ENCODE measurements around the gene TBC1D1.
"Not testable (repeated sequence)": the region's sequence is repeated elsewhere in the genome, so short reads cannot be mapped to it uniquely, and the experiment has no call there.

TBC1D1 gene

GRCh38 chr4:38016698-38017097 lies 125.8 kb downstream of the TBC1D1 start:
- no peak for DNase-seq (ENCODE audit: low read depth)

- DNase-seq (ENCODE audit: low read depth), result no peak
These were observed 126.7 kb downstream of the TBC1D1 start for GRCh38 chr4:38017609-38018008.

GRCh38 chr4:38020386-38020785 lies 129.5 kb downstream of the TBC1D1 start:
- DNase-seq (ENCODE audit: low read depth), result no peak

GRCh38 chr4:38020961-38021360 lies 130.1 kb downstream of the TBC1D1 start:
- not testable (repeated sequence) for DNase-seq (ENCODE audit: low read depth)

- no peak for DNase-seq (ENCODE audit: low read depth)
These were observed 130.9 kb downstream of the TBC1D1 start for GRCh38 chr4:38021751-38022150.

- no peak for DNase-seq (ENCODE audit: low read depth)
These were observed 132.7 kb downstream of the TBC1D1 start for GRCh38 chr4:38023347-38024205.

- DNase-seq (ENCODE audit: low read depth), result no peak
These were observed 133.3 kb downstream of the TBC1D1 start for GRCh38 chr4:38024206-38024509.

GRCh38 chr4:38025665-38026064 lies 134.8 kb downstream of the TBC1D1 start:
- no peak for DNase-seq (ENCODE audit: low read depth)

- no peak for DNase-seq (ENCODE audit: low read depth)
These were observed 135.4 kb downstream of the TBC1D1 start for GRCh38 chr4:38026158-38026740.

GRCh38 chr4:38030023-38030422 lies 139.1 kb downstream of the TBC1D1 start:
- peak; percentile 47 for DNase-seq (ENCODE audit: low read depth)

- DNase-seq (ENCODE audit: low read depth), result peak; percentile 51
These were observed 144.3 kb downstream of the TBC1D1 start for GRCh38 chr4:38034986-38035882.

GRCh38 chr4:38036548-38036947 lies 145.7 kb downstream of the TBC1D1 start:
- no peak for DNase-seq (ENCODE audit: low read depth)

- DNase-seq (ENCODE audit: low read depth), result no peak
These were observed 146.7 kb downstream of the TBC1D1 start for GRCh38 chr4:38037612-38038011.

GRCh38 chr4:38040619-38041018 lies 149.7 kb downstream of the TBC1D1 start:
- DNase-seq (ENCODE audit: low read depth), result no peak

- no peak for DNase-seq (ENCODE audit: low read depth)
These were observed 153.2 kb downstream of the TBC1D1 start for GRCh38 chr4:38044060-38044459.

- no peak for DNase-seq (ENCODE audit: low read depth)
These were observed 154.6 kb downstream of the TBC1D1 start for GRCh38 chr4:38045289-38045988.

GRCh38 chr4:38046727-38047489 lies 156.0 kb downstream of the TBC1D1 start:
- DNase-seq (ENCODE audit: low read depth), result no peak

- DNase-seq (ENCODE audit: low read depth), result no peak
These were observed 158.8 kb downstream of the TBC1D1 start for GRCh38 chr4:38049545-38050170.

- no peak for DNase-seq (ENCODE audit: low read depth)
These were observed 159.9 kb downstream of the TBC1D1 start for GRCh38 chr4:38050560-38051350.

GRCh38 chr4:38055566-38055965 lies 164.7 kb downstream of the TBC1D1 start:
- DNase-seq (ENCODE audit: low read depth), result no peak

All from stromal cell of bone marrow (primary cell).